OCI-LY7 (cell line): Measurements from ENCODE around the gene TCP11.

Experiments used
- EZH2phosphoT487 ChIP-seq: fragments of 200-600 bp; sonication (generic); IDR thresholded peaks from 2 replicates; pipeline ENCODE4 v1.6.1; 2018; ENCODE audit warnings: low read depth, borderline replicate concordance, mild to moderate bottlenecking, mixed run types, antibody characterized with exemption, low read length, moderate library complexity, mixed read lengths
- TF ChIP-seq, protein P1 (sequence below): fragments of 200-600 bp; sonication (generic); conservative IDR thresholded peaks from 2 replicates; pipeline ENCODE4 v1.5.1; 2014; ENCODE audit warnings: mild to moderate bottlenecking, antibody characterized with exemption, low read length, moderate library complexity, mixed read lengths

DNA sequence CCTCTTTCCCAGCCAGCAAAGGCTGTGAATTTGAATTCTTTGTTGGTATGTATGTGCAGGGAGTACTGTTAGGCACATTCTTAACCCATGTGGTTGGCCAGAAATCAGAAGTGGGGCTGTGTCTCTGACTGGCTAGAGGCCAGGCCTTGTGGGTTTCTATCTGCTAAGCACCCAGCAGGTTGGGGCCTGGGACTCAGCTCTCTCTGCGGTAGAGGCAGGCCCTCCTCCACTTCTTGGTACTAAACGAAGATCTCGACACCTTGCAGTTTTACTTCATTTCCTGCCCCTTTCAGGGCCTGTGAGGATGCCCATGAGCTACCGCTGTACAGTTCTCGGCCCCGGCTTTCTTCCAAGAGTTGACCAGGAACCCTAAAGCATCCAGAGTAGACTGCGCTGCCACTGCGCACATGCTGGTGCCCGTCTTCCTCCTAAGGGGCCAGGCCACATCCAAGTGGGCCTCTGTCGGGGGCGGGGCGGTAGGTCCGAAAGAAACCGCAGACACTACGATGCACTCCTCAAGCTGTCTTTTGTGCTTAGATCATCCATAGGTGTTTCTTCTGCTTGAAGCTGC, 51.1 kb downstream of the TCP11 start:
- TF ChIP-seq, protein P1, sequence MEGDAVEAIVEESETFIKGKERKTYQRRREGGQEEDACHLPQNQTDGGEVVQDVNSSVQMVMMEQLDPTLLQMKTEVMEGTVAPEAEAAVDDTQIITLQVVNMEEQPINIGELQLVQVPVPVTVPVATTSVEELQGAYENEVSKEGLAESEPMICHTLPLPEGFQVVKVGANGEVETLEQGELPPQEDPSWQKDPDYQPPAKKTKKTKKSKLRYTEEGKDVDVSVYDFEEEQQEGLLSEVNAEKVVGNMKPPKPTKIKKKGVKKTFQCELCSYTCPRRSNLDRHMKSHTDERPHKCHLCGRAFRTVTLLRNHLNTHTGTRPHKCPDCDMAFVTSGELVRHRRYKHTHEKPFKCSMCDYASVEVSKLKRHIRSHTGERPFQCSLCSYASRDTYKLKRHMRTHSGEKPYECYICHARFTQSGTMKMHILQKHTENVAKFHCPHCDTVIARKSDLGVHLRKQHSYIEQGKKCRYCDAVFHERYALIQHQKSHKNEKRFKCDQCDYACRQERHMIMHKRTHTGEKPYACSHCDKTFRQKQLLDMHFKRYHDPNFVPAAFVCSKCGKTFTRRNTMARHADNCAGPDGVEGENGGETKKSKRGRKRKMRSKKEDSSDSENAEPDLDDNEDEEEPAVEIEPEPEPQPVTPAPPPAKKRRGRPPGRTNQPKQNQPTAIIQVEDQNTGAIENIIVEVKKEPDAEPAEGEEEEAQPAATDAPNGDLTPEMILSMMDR: no peak
- TF ChIP-seq EZH2phosphoT487: no peak
